ENCODE results near the gene LDLRAD3. TPM values are rescaled to one million over a fixed set of nuclear protein-coding genes. Genes with fewer than 3 reads are reported as not detected.

LDLRAD3 gene
- total RNA-seq, 1 donor from 2014 or later = 0.98 TPM

DNA sequence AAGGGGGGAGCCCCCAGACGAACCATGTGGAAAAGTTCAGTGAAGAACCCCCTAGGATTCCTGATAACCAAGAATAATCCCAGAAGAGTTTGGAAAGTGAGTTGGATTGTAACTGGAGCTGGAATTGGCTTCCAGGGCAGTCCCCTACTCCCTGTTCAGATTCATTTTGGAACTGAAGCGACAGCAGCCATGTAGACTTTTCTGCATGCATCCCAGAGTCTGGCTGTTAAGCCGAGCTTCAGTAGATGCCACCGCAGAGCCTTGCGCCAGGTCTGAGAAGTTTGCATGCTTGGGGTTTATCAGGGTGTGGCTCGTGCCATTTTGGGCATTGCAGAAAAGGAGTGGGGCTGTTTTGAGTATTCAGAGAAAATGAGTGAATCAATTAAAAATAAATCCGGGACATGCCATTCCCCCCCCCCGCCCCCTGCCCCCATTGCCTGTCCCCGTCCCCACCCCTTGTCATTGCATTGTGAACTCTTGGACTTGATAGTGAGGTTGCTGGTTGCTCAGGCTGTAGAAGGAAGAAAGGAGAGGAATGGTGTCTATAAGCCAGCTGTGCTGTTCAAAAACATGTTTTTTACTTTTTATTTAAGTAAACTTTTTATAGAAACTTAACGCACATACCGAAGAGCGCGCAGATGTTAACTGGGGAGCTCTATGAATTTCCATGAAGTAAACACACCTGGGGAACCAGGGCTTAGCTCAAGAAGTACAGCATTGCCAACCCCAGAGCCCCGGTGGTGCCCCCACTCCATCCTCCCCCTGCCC lies 71.2 kb downstream of the LDLRAD3 start:
- DNase-seq (ENCODE audit: low spot score) (no peak), ATAC-seq (no peak)

DNA sequence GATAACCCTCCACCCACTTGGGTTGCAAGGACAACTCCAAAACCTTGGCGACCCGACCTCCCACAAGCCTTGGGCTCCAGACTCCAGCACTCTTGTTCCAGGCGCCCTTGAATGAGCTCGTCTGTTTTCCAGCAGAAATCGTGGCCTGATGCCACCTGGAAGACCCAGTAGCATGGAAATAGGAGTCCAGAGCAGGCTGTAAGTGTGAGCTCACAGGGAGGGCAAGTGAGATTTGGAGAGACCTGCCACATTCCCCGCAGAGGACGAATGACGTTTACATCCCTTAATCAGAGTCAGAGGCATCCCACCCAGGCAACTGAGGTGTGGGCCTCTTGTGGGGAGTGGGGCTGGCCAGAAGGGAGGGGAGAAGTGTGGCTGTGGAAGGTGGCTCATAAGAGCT lies 71.9 kb downstream of the LDLRAD3 start:
- ATAC-seq (no peak), DNase-seq (ENCODE audit: low spot score) (no peak)

DNA sequence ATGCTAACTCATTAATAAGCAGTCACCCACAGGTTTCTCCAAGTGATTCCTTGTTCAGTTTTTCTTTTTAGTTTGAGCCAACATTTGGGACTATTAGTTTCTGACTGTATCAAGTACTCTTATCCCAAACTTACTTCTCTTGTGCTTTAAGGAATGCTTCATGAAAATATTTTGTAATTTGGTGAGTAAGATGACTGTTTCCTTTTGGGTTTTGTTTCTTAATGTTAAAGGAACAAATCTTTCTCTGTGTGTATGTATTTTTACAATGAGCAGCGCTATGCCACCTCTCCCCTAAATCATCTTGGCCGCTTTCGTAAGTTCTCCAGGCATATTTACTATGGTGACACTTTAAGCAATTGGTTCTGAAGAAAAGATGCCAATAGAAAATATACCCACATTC lies 72.4 kb downstream of the LDLRAD3 start:
- ATAC-seq = no peak

DNA sequence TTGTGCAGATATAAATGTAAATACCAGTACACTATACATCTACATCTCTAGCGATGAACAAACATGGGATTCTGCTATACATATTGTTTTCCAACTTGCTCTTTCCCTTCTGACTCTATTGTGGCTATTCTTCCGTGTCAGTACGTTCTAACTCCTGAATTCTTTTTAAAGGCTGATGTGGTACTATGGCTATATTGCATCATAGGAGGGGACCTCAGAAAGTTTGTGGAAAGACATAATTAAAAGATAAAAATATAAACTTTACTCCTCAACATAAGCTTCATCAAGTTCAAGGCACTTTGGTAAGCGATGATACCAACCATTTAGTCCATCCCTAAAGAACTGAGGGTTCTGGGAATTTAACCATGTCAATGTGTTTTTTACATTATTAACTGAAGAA lies 72.8 kb downstream of the LDLRAD3 start:
- no peak for DNase-seq (ENCODE audit: low spot score)
- no peak for ATAC-seq

More for the DNA sequence above, 72.4 kb downstream of the LDLRAD3 start:
- DNase-seq (ENCODE audit: low spot score) = no peak

DNA sequence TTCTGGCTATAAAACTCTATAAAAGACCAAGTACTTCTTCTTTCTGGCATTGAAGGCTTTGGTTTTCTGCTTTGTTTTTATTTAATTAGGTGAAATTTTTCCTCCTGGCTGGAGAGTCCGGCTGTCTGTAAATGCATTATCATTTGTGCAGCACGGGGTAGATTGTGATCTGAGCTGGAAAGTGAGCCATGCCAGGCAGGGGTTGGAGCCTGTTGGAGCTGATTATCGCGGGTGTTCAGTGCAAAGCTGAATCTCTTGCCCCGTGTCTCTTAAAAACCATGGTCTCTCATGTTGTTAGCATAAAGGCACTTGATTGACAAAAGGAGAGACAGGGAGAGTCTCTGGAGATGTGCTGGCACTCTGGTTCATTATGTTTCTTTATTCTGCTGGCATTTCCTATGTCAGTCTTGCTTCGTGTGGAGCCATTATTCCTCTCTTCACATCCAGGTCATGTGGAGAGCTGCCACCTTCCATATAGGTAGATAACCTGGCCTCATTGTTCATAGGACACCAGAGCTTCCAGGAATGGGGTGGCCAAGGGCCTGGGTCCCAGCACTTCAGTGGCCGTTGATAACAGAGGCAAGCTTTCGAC lies 75.2 kb downstream of the LDLRAD3 start:
- DNase-seq (ENCODE audit: low spot score) (no peak), ATAC-seq (no peak)

DNA sequence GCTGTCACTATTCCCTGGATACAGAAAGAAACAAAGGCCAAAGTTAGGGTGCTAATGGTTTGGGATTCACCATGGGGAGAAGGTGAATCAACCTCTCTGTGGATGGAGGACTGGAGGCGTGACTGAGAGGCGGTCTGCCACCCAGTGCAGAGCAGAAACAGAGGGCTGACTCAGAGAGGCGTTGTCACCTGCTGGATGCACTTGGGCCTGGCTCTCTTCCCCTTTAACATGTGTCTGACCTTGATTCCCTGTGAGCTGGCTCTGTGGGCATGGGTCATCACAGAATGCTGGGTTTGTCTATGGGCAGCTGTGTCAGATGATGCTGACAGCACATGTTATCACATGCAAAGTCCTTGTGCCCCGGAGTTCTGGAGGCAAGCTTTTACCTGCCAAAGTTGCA lies 75.9 kb downstream of the LDLRAD3 start:
- DNase-seq (ENCODE audit: low spot score) (no peak), ATAC-seq (no peak)

DNA sequence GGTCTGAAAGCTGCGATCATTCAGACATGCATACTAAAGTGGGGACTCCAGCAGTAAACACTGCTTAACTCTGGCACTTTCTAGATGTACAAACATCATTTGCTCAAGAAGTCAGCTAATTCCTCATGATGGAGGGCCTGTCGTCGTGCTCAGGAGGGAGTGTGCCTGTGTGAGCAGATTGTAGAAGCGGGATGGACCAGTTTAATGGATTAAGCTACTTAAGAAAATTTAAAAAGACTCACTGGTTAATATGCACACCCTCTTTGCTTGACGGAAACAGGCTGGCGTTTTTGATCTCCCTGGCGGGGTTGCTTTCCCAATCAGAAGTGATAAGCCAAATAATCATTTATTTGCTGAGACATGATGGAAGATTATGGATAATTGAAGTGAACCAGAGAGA lies 79.0 kb downstream of the LDLRAD3 start:
- ATAC-seq (no peak), DNase-seq (ENCODE audit: low spot score) (no peak)

DNA sequence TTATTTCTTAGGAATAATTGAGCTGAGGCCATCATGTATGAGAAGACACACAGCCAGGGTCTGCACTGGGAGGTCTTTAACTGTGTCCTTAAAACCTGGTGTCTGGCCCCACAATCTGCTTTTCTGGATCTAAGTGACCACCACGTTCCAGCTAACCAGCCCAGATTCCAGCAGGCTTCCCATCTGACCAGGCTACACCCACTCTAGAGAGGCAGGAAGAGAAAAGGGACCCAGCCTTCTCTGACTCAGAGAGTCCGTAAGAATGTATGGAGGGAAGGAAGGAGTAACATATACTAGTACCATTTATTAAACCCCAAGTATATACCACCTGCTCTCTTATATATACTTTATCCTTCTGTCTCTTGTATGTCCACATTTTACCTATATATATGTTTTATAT lies 80.1 kb downstream of the LDLRAD3 start:
- DNase-seq (ENCODE audit: low spot score) = no peak
- ATAC-seq = no peak

DNA sequence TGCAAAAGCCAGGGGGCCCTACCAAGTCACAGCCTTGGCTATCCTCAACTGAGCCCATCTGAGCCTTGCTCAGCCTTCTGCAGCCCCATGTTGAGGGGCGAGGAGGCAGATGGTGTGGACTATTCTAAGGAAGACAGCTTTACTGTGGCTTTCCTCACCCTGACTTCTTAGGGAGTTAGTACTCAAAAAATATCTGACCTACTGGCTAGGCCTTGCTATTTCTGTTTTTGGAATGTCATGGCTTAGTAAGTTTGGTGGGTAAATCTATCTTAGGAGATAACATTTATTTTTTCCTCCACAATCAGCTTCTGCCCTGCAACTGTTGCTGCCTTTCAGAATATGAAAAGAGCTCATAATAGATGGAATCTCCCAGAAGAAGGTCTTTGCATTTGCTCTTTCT lies 80.9 kb downstream of the LDLRAD3 start:
- DNase-seq (ENCODE audit: low spot score) (no peak), ATAC-seq (no peak)

DNA sequence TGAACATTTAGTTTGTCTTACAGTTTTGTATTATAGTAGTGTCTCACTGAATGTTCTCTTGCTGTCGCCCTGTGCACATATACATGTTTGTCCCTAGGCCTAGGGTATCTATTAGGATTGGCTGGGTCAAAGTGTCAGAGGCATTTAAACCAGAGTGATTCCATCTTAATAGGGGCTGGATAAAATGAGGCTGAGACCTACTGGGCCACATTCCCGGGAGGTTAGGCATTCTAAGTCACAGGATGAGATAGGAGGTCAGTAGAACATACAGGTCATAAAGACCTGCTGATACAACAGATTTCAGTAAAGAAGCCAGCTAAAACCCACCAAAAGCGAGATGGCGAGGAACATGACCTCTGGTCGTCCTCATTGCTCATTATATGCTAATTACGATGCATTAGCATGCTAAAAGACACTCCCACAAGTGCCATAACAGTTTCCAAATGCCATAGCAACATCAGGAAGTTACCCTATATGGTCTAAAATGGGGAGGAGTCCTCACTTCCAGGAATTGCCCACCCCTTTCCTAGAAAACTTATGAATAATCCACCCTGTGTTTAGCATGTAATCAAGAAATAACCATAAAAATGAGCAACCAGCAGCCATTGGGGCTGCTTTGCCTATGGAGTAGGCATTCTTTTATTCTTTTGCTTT lies 82.6 kb downstream of the LDLRAD3 start:
- ATAC-seq (no peak), DNase-seq (ENCODE audit: low spot score) (no peak)

DNA sequence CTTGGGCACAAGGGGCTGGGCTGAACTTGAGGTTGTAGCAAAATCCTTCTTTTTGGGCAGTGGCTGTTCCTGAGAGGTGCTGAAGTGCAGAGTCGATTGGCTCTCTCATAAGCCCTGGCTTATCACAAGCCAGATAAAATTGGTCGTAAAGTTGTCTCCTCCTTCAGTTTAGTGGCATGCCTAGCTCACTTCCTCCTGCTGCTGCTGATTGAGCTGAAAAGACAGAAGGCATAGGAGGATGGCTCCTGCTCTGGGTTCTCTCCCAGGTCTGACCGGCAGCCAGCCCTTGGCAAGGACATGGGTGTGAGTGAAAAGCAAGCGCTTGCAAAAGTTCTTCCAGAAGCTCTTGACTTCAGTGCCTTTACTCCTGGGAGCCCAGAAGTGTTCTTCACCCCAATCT lies 83.9 kb downstream of the LDLRAD3 start:
- no peak for ATAC-seq
- DNase-seq (ENCODE audit: low spot score) = no peak

DNA sequence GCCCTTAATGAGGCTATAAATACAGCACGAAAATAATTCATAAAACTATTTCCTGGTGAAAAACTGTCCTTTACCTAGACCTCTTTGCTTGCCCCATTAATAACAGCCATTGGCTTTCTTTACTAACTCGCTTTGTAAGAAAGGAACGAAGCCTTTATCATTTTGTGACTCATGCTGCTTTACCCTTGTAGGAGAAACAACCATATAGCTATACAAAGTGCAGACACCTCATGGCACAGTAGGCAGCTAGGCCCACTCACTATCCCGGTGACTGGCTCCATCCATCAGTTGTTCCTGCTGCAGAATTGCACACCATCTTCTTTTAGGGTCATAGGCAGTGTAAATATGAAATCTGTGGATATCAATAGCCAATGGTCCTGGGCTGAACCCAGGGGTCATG lies 85.8 kb downstream of the LDLRAD3 start:
- no peak for DNase-seq (ENCODE audit: low spot score)
- ATAC-seq = no peak

DNA sequence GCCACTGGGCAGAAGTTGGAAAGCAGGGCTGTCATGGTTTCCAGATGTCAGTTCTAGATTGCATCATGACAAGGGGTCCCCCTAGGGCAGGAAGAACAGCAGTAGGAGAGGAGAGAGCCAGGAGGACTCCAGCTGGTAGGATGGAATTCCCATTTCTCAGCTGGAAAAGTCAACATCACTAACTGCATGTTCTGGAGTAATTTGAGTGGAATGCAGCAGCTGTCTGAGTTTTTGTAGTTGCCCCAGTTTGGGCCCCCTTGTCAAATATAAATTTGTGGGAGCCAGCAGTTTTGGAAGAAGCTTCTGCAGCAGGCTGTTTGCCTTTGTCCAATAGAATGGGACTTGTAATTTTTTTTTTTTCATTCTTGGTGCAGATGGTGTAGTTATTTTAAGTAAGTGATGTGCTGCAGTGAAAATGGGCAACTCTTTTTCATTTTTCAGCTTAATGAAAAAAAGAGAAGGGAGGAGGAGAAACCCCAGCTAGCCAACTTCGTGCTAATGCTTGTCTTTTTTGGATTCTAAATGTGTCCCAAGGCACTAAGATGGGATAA lies 86.9 kb downstream of the LDLRAD3 start:
- DNase-seq (ENCODE audit: low spot score) = no peak
- no peak for ATAC-seq

DNA sequence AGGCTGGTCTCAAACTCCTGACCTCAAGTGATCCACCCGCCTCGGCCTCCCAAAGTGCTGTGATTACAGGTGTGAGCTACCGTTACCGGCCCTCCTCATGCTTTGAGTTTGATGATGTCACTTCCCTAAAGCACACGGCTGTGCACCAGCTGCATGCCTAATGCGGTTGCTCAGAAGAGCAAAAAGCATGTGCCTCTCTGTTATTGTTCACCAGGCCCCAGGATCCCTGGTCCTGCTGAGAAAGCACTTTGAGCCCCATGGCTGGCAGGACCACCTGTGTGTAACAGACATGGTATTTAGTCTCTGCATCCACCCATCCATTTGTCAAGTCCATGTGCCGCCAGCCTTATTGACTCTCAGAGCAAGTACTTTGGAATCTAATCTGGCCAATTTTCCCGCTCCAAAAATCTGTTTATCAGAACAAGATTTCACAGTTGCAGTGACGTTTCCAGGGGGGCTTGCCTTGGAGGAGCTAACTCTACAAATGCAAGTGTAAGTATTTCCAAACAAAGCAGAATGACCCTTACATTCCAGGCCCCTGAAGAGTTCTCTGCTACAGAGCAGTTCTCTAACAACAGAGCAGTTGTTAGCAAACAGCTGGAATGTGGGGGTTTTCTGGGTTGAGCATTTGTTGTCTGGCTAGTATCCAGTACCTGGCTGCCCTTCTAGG lies 89.4 kb downstream of the LDLRAD3 start:
- ATAC-seq (no peak), DNase-seq (ENCODE audit: low spot score) (no peak)

DNA sequence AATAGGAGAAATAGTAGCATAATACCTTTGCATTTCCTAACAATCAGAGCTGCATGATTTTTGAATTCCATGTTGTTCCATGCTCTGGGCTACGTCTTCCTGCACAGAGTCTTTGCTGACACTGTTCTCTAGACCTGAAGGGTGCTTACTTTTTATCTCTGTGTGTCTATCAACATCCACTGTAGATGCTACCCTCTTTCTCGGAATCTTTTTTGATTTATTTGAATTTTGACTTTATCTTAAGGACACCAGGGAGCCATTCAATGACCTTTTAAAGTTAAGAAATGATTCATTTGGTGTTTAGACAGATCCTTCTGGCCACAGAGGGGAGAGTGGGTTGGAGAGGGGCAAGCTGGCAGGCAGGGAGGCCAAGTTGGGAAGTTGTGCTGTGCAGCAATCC lies 90.1 kb downstream of the LDLRAD3 start:
- ATAC-seq (no peak), DNase-seq (ENCODE audit: low spot score) (no peak)

DNA sequence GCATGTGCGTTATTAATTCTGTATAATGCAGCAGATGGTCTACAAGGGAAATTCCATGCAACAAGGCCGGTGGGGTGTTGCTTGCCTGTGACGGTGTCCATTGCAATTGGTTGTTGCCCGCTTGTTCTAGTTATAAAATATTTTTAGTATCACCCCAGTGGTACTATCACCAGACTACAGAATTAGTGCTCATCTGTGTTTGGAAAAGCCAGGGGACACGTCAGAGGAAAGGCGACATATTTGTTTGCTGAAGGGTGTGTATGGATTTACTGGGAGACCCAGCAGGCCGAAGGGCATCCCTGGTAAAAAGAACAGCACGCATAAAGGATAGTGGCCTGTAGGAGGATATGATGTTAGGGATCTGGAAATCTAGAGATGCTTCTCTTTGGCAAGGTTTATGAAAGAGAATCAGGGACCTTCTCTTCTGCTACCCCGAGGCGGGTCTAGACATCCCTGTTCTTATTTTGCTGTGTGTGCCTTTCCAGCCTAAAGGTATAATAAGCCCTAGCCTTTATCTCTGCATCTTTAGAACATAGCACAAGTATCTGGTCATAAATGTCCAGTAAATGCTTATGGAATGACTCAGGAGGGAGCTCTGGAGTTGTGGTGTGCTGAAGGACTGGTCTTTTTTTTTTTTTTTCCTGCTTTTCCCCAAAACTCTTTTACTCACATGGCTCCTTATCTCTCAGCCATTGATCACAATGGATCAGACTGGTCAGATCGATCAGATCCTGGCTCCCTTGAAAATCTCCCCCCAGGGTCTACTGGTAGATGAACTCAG lies 90.9 kb downstream of the LDLRAD3 start:
- ATAC-seq (no peak), DNase-seq (ENCODE audit: low spot score) (no peak)

DNA sequence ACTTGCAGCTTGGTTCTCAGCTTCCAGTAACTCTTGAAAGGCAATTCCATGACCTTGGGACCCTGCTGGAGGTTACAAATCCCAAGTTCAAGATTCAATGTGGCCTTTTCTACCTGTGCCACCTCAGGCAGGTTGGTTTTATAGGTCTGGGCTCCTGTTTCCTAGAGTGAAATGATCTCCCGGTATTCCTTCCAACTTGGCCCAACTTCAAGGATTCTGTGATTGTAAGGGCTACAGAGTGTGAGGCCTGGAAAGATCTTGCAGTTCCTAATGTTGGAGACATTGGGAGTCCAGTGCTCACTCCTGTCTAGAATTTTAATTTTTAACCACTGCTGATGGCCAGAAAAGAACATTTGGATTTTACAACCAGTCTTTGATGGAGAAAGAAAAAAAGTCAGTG lies 91.6 kb downstream of the LDLRAD3 start:
- no peak for ATAC-seq
- DNase-seq (ENCODE audit: low spot score) = no peak

DNA sequence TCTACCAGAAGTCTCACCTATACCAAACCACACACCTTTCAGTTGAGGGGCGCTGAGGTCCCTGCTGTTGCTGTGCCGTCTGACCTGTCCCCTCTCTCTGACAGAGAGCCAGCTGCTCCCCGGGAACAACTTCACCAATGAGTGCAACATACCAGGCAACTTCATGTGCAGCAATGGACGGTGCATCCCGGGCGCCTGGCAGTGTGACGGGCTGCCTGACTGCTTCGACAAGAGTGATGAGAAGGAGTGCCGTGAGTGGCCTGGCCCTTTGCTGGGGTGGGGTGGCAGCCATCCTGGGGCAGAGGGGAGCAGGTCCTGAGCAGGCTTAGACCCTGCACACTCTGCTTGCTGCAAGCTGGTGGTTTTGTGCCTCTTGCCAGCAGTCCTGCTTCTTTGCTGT lies 92.1 kb downstream of the LDLRAD3 start:
- no peak for ATAC-seq
- no peak for DNase-seq (ENCODE audit: low spot score)

DNA sequence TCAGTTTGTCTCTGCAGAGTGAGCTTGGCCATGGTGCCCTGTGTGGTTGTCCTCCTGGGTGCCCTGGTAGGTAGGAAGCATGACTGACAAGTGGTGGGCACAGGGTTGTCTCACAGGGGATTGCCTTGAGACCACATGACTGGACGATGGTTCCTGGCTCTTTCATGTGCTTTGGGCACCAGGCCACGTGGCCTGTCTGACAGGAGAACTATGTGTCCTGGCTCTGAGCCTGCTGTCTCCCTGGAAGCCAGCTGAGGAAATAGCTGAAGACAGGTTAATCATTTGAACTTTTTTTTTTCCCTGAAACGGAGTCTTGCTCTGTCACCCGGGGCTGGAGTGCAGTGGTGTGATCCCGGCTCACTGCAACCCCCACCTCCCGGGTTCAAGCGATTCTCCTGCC lies 93.2 kb downstream of the LDLRAD3 start:
- DNase-seq (ENCODE audit: low spot score) = peak; percentile 72
- ATAC-seq = peak; percentile 87

DNA sequence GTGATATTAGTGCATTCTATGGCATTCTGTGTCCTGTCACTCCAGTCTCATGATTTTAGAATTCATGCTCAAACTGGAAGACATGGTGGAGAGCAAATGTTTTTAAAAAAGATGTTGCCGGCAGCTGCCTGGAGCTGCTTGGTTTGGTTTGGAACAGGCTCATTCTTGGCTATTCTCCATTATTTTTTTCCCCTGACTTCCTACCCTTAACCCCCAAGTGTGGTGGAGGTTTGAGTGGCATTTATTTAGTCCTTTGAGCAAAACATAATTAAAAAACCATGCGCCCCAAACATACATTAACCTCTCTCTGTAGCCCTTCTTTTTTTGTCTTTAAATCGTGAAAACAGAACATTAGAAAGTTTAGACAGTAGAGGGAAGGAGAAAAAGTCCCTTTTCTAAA lies 94.7 kb downstream of the LDLRAD3 start:
- DNase-seq (ENCODE audit: low spot score) = no peak
- no peak for ATAC-seq

DNA sequence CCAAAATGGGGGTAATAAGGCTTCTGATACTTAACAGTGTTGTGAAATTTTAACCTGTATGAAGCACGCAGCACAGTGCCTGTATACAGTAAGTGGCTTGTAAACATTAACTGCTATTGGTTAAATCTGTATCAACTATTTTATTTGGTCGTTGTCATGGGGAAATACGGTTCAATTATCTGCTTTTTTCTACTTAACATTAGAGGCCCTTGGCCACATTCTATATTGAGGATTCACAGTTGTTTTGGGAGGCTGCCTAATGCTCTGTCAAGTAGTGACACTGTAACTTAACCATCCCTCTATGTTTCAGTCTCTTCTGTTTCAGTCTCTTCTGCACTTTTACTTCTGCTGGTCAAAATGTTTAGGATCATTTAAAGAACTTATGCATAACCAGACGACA lies 95.6 kb downstream of the LDLRAD3 start:
- ATAC-seq (no peak), DNase-seq (ENCODE audit: low spot score) (no peak)

Data from left lobe of liver (tissue), 2 donors.